ENCODE data around the gene EN2. TPM values are rescaled to one million over a fixed set of nuclear protein-coding genes. Genes with fewer than 3 reads are reported as not detected.

Gene EN2
- total and polyA plus RNA-seq, 2 of the 4 experiments (the other 2 are of a cell fraction) = not detected

GRCh38 chr7:155411718-155412415 is 46.1 kb upstream of the EN2 start:
- 50% methylated on average over 2 of the region's 17 CpGs; no CpG with 5 or more reads in 1 of the 2 experiments for WGBS, 2 experiments (ENCODE audit: extremely low coverage in 2 of 2, insufficient read length in 1 of 2)
- Histone ChIP-seq H2BK15ac (ENCODE audit: low read depth, low read length) (no peak overlapping the region), H3K18ac (ENCODE audit: low read depth, low read length) (no peak overlapping the region), H3K27me3 (ENCODE audit: control insufficient read depth, insufficient read depth, low read length) (no peaks in the 10 kb centered on the region), H2BK5ac (ENCODE audit: low read depth, low read length, poor library complexity, severe bottlenecking) (no peak overlapping the region), H3K4ac (ENCODE audit: low read depth, low read length) (no peak overlapping the region), H3K4me2 (ENCODE audit: low read depth, low read length) (no peak overlapping the region), H3K4me1 (ENCODE audit: control insufficient read depth, insufficient read depth, low read length) (no peaks in the 10 kb centered on the region), H4K8ac (ENCODE audit: low read depth in 2 of 2, low read length in 2 of 2) (no peak overlapping the region), H3K4me3 (ENCODE audit: insufficient read depth, low read depth, low read length) (no peak overlapping the region), H4K5ac (ENCODE audit: low read depth, low read length) (no peak overlapping the region), H3K9me3 (ENCODE audit: control insufficient read depth, insufficient read depth, low read length) (no peaks in the 10 kb centered on the region), H2BK20ac (ENCODE audit: low read depth, low read length) (no peak overlapping the region), H2BK120ac (ENCODE audit: low read depth, low read length) (no peak overlapping the region), H4K91ac (ENCODE audit: insufficient read depth, low read depth, low read length) (no peak overlapping the region), H3K14ac (replicated peaks; ENCODE audit: low read depth, low read length) (no peak overlapping the region), H3K27ac (ENCODE audit: insufficient read depth, low read length) (no peak overlapping the region), H2AK5ac (ENCODE audit: low read depth, low read length) (no peak overlapping the region), H3K23ac (ENCODE audit: low read depth, low read length) (no peak overlapping the region), H3K9ac (ENCODE audit: low read depth, low read length) (no peak overlapping the region), H3K36me3 (ENCODE audit: control insufficient read depth, insufficient read depth, low read length) (no peaks in the 10 kb centered on the region), H2AK9ac (replicated peaks; ENCODE audit: low read depth, low read length, poor library complexity) (no peak overlapping the region), H3K56ac (ENCODE audit: extremely low read depth, insufficient read depth, low read length) (no peak overlapping the region), H2AFZ (replicated peaks; ENCODE audit: low read length, poor library complexity) (peak overlapping the region; percentile 13), H3K79me1 (ENCODE audit: low read depth in 1 of 2, low read length in 2 of 2) (no peaks in the 10 kb centered on the region), H4K20me1 (ENCODE audit: insufficient read depth, low read length) (no peaks in the 10 kb centered on the region), H3K9me1 (ENCODE audit: insufficient read depth, low read length) (no peaks in the 10 kb centered on the region)
- dilution Hi-C loops (cut with HindIII; ENCODE audit: low sequenced_read_pairs, unreplicated experiment) (no loop called here), intact Hi-C loops (cut with micrococcal nuclease) (no loop called here), in situ Hi-C loops (cut with MboI; ENCODE audit: low sequenced_read_pairs) (no loop called here)
- ATAC-seq (ENCODE audit: low read depth) = no peak
- no TSS peak for BruUV-seq (replicated peaks)
- DNase-seq = no peak
- TF ChIP-seq POLR2A (IDR thresholded peaks at IDR 0.05; ENCODE audit: low read depth, low read length) (no peak), CEBPB (IDR thresholded peaks at IDR 0.05; ENCODE audit: low read depth, low read length) (no peak), BHLHE40 (IDR thresholded peaks at IDR 0.05; ENCODE audit: low read depth, low read length) (no peak), FOS (IDR thresholded peaks at IDR 0.05; ENCODE audit: low read depth, low read length) (no peak), MXI1 (IDR thresholded peaks at IDR 0.05; ENCODE audit: borderline replicate concordance, low read depth, low read length) (no peak), USF2 (IDR thresholded peaks at IDR 0.05; ENCODE audit: low read depth, low read length) (0 out of 2 replicates have a peak, but pooled peaks have one; percentile 4)
- CTCF ChIA-PET = no interaction called here
- POLR2A ChIA-PET (ENCODE audit: unreplicated experiment) = no interaction called here
